K562 (cell line): Measurements from ENCODE around the gene AQP11. TPM values are rescaled to one million over a fixed set of nuclear protein-coding genes. Genes with fewer than 3 reads are reported as not detected.

ENCODE experiments used
- ATAC-seq: fragments of 200-7000 bp; cut with Tn5 transposase; 3 replicates; pipeline ENCODE4 v1.9.1; 2020; ENCODE audit warnings: moderate library complexity
- BruUV-seq: library from RNA; stranded (reverse); fragments of 400-500 nt; replicated peaks from 2 replicates; lab custom pipeline; 2021; lab: Mats Ljungman, UMichigan
- CTCF ChIA-PET: fragments of 300-600 bp; formaldehyde crosslinking; extraction: SDS; loops from one replicate; lab custom pipeline; 2021; ENCODE audit warnings: low intra/inter-chr PET ratio; lab: Yijun Ruan, JAX
- POLR2A ChIA-PET: fragments of 300-600, 350-650 bp; sonication (Branson Sonifier 250); formaldehyde crosslinking; extraction: SDS; loops from one replicate; lab custom pipeline; 2021; ENCODE audit warnings: antibody characterized with exemption, inconsistent platforms; lab: Yijun Ruan, JAX
- DNase-seq, 4 experiments: peaks; one replicate each; pipeline versions ENCODE4 v3.0.0 to v3.0.0-alpha.2; 2011 to 2018; ENCODE audit warnings: low spot score in 3 of 4, mixed read lengths in 3 of 4; ENCODE audit errors: extremely low read depth in 1 of 4
- FAIRE-seq: peaks from 2 replicates; lab custom pipeline; 2011; peaks lifted over from hg19 to GRCh38; lab: Jason Lieb, UNC
- H2AFZ ChIP-seq: 2 replicates; pipeline ENCODE4 v1.6.0; 2011; ENCODE audit warnings: low read depth, low read length, control low read depth, inconsistent platforms
- H3K27ac ChIP-seq: fragments of 200-600 bp; 3 replicates; pipeline ENCODE4 v1.8.0; 2011; ENCODE audit warnings: low read depth, mild to moderate bottlenecking, control low read depth, inconsistent platforms, low read length, moderate library complexity, mixed read lengths; ENCODE audit errors: extremely low read depth
- H3K27me3 ChIP-seq, 2 experiments: fragments of 300-600 bp in 1 of 2; 2 replicates in 1 of 2; 3 replicates in 1 of 2; pipeline versions ENCODE4 v1.6.0 to v1.8.0; 2011; ENCODE audit warnings: inconsistent platforms in 2 of 2, low read length in 2 of 2, mild to moderate bottlenecking in 1 of 2, mixed read lengths in 1 of 2, moderate library complexity in 1 of 2; ENCODE audit not compliant: control insufficient read depth in 2 of 2, insufficient read depth in 2 of 2
- H3K36me3 ChIP-seq: fragments of 300-600 bp; 3 replicates; pipeline ENCODE4 v1.8.0; 2011; ENCODE audit warnings: mild to moderate bottlenecking, low read length, inconsistent platforms; ENCODE audit not compliant: control insufficient read depth, insufficient read depth
- H3K4me1 ChIP-seq, 2 experiments: fragments of 200-600 bp in 1 of 2; replicated peaks in 1 of 2; 2 replicates in 1 of 2; 3 replicates in 1 of 2; pipeline versions ENCODE4 v1.5.1 to v1.8.0; 2011; ENCODE audit warnings: inconsistent platforms in 2 of 2, low read length in 2 of 2, mild to moderate bottlenecking in 1 of 2, mixed read lengths in 1 of 2, moderate library complexity in 1 of 2; ENCODE audit not compliant: control insufficient read depth in 2 of 2, insufficient read depth in 2 of 2
- H3K4me2 ChIP-seq: 2 replicates; pipeline ENCODE4 v1.6.1; 2011; ENCODE audit warnings: low read length, control low read depth, inconsistent platforms, mixed read lengths; ENCODE audit not compliant: insufficient read depth
- H3K4me3 ChIP-seq: fragments of 200-600 bp; sonication (generic), shearing (Covaris generic); 2 replicates; pipeline ENCODE4 v1.5.1; 2016; ENCODE audit warnings: control low read depth, inconsistent platforms
- H3K79me2 ChIP-seq: fragments of 200-600 bp; 3 replicates; pipeline ENCODE4 v1.8.0; 2011; ENCODE audit warnings: low read length, inconsistent platforms; ENCODE audit not compliant: control insufficient read depth, insufficient read depth
- H3K9ac ChIP-seq, 2 experiments: 2 replicates each; pipeline versions ENCODE4 v1.6.0 to v1.6.1; 2011; ENCODE audit warnings: low read depth in 2 of 2, low read length in 2 of 2, control low read depth in 1 of 2, inconsistent platforms in 1 of 2, mild to moderate bottlenecking in 1 of 2, mixed read lengths in 1 of 2; ENCODE audit not compliant: insufficient read depth in 1 of 2
- H3K9me1 ChIP-seq: one replicate; pipeline ENCODE4 v1.6.0; 2011; ENCODE audit warnings: inconsistent platforms, mild to moderate bottlenecking, low read length, moderate library complexity; ENCODE audit not compliant: control insufficient read depth, insufficient read depth
- H3K9me3 ChIP-seq: replicated peaks from 2 replicates; pipeline ENCODE4 v1.5.1; 2011; ENCODE audit warnings: low read depth, low read length, inconsistent platforms; ENCODE audit not compliant: control insufficient read depth, insufficient read depth
- H4K20me1 ChIP-seq: replicated peaks from 2 replicates; pipeline ENCODE4 v1.6.1; 2011; ENCODE audit warnings: low read length, inconsistent platforms, mixed read lengths; ENCODE audit not compliant: control insufficient read depth, insufficient read depth
- CTCF ChIP-seq, 3 experiments: IDR thresholded peaks in 2 of 3; conservative IDR thresholded peaks in 1 of 3; 2 replicates each; pipeline ENCODE4 v1.5.1; 2011 to 2012; ENCODE audit warnings: low read length in 3 of 3, mild to moderate bottlenecking in 3 of 3, control low read depth in 2 of 3, improper control_type of control experiment in 1 of 3, inconsistent platforms in 1 of 3, low read depth in 1 of 3, mixed read lengths in 1 of 3, moderate library complexity in 1 of 3; ENCODE audit not compliant: insufficient read depth in 2 of 3
- PHF8 ChIP-seq: fragments of 200-600 bp; sonication (generic); IDR thresholded peaks from 2 replicates; pipeline ENCODE4 v1.6.1; 2012; ENCODE audit warnings: mixed run types, mild to moderate bottlenecking, inconsistent platforms, low read length, moderate library complexity, borderline replicate concordance
- RAD21 ChIP-seq, 2 experiments: fragments of 250-450 bp in 1 of 2; fragments of 450-650 bp in 1 of 2; sonication (Bioruptor Pico) in 1 of 2; formaldehyde crosslinking in 1 of 2; IDR thresholded peaks in 1 of 2; conservative IDR thresholded peaks in 1 of 2; 2 replicates each; pipeline versions ENCODE4 v1.4.0 to v1.8.0; 2020 to 2022; ENCODE audit warnings: mild to moderate bottlenecking in 2 of 2, moderate library complexity in 1 of 2
- REST ChIP-seq, 2 experiments: fragments of 450-650 bp; formaldehyde crosslinking in 1 of 2; IDR thresholded peaks; 2 replicates each; pipeline versions ENCODE4 v1.4.0 to v1.6.1; 2014 to 2020; ENCODE audit warnings: mild to moderate bottlenecking in 2 of 2, borderline replicate concordance in 1 of 2, low read depth in 1 of 2
- WGBS: fragments of 100-300 bp; shearing (Covaris generic); methylation state at CpG from one replicate; pipeline ENCODE4 v1.1.6; 2016; ENCODE audit warnings: low coverage, mixed read lengths; ENCODE audit not compliant: insufficient coverage; ENCODE audit errors: missing lambda C conversion rate; 5-methylcytosine and 5-hydroxymethylcytosine counted together
- in situ Hi-C: fragments of 300-500 bp; cut with MboI; formaldehyde crosslinking; loops from 4 replicates; pipeline ENCODE4 v1.15.0; 2018; ENCODE audit warnings: inconsistent platforms, mixed read lengths
- intact Hi-C: fragments of 100-400 bp; cut with micrococcal nuclease; formaldehyde crosslinking; loops from 2 replicates; pipeline ENCODE4 v1.14.2; 2022
- polyA plus RNA-seq, 8 experiments: library from polyadenylated mRNA; depleted of rRNA in 4 of 8; stranded (reverse) in 5 of 8; unstranded in 3 of 8; fragments of >200 nt; fragmentation: Nextera tagmentation in 2 of 8; fragmentation: Illumina TruSeq in 1 of 8; extraction: Ambion mirVana in 2 of 8; extraction: Trizol in 1 of 8; gene quantifications; 2 replicates each; pipeline versions ENCODE4 v1.2.1 to v1.2.3, GENCODE V29; 2011 to 2014; ENCODE audit warnings: inconsistent platforms in 1 of 8, missing spikeins in 1 of 8
- total RNA-seq, 7 experiments: library from RNA; depleted of rRNA in 6 of 7; stranded (reverse); fragments of >200 nt in 6 of 7; fragmentation: Illumina TruSeq in 2 of 7; extraction: Trizol in 2 of 7; gene quantifications; 2 replicates each; pipeline versions ENCODE4 v1.2.1 to v1.2.3, GENCODE V29; 2011 to 2021; ENCODE audit warnings: low replicate concordance in 1 of 7

Gene AQP11
- total and polyA plus RNA-seq, 9 of the 15 experiments (the other 6 are each of a cell fraction or from before 2014, with no cell fraction given): 0.09 to 1.0 (median 0.36) TPM

DNA sequence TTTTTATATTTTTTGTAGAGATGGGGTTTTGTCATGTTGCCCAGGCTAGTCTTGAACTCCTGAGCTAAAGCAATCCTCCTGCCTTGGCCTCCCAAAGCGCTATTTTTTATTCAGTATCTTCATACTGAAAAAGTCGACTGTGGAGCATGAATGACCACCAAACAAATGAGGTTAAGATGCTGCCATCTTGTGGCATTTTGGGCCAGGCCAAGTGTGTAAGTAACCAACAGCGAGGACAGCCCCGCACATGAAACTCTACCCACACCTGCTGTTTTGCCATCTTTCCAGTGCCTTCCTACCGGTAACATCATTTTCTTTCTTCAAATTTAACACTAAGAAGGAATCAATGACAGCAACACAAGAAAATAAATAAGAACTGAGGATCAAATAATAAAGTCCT, 32.2 kb upstream of the AQP11 start:
- BruUV-seq: no TSS peak
- TF ChIP-seq PHF8 (no peak), REST (IDR thresholded peaks at IDR 0.05; ENCODE audit: borderline replicate concordance) (peak; percentile 21; the same call in 1 of the 2 replicates), REST (CRISPR knock-in tag; IDR thresholded peaks at IDR 0.05; ENCODE audit: low read depth) (no peak), CTCF (IDR thresholded peaks at IDR 0.05 in 2 of 3, conservative IDR thresholded peaks at IDR 0.05 in 1 of 3; ENCODE audit: insufficient read depth in 2 of 3, low read depth in 1 of 3, low read length in 3 of 3) (peak; percentile 39 to 43 (median 40)), RAD21 (CRISPR knock-in tag; conservative IDR thresholded peaks at IDR 0.05 in 1 of 2, IDR thresholded peaks at IDR 0.05 in 1 of 2) (peak in 1 of 2 experiments; percentile 49; a peak in 2 of 4 replicates)

More for the DNA sequence above, 32.2 kb upstream of the AQP11 start:
- Histone ChIP-seq H3K27ac (no peak overlapping the region), H3K4me1 (peaks cover 4 to 7% of the 10 kb centered on the region in 2 experiments; a peak in 1 of 5 replicates), H2AFZ (no peak overlapping the region), H3K4me2 (no peak overlapping the region), H3K36me3 (no peaks in the 10 kb centered on the region), H3K4me3 (no peak overlapping the region), H3K9me1 (no peaks in the 10 kb centered on the region), H4K20me1 (no peaks in the 10 kb centered on the region), H3K27me3 (no peaks in the 10 kb centered on the region), H3K9me3 (no peaks in the 10 kb centered on the region), H3K9ac (no peak overlapping the region), H3K79me2 (no peaks in the 10 kb centered on the region)
- CTCF ChIA-PET: interaction anchor here (0.6 kb wide), 2 partner anchors 322 to 370 kb away, joined by 3 read pairs; no protein-coding TSS in a partner anchor
- in situ Hi-C loops: no loop called here
- WGBS: 30% methylated on average over 5 of the region's 5 CpGs
- POLR2A ChIA-PET: no interaction called here
- DNase-seq (peak in 1 of 4 experiments; percentile 38), FAIRE-seq (no peak), ATAC-seq (peak; percentile 76)
- intact Hi-C loops: no loop called here
